Left ventricle myocardium superior (tissue), 1 donor: ENCODE data around the gene TBXA2R. TPM values are rescaled to one million over a fixed set of nuclear protein-coding genes. Genes with fewer than 3 reads are reported as not detected.
"Not testable (repeated sequence)": the region's sequence is repeated elsewhere in the genome, so short reads cannot be mapped to it uniquely, and the experiment has no call there.

Source experiments
- ATAC-seq: fragments of 200-7000 bp; cut with Tn5 transposase; one replicate; pipeline ENCODE4 v1.9.1; 2020; ENCODE audit warnings: mild to moderate bottlenecking, moderate library complexity
- DNase-seq: peaks from one replicate; pipeline ENCODE4 v3.0.0-alpha.2; 2020
- intact Hi-C: fragments of 100-400 bp; cut with micrococcal nuclease; formaldehyde crosslinking; loops from one replicate; pipeline ENCODE4 v1.11.0; 2022
- long read RNA-seq: library from polyadenylated mRNA; unstranded; transcript quantifications from one replicate; pipeline ENCODE4 v2.0.0, GENCODE V29; 2021
- total RNA-seq: library from RNA; stranded (reverse); fragmentation: NEBNext Ultra II Directional; extraction: Animal tissue kit (Norgen Biotek cat#: 25700); gene quantifications from one replicate; pipeline ENCODE4 v1.2.1, GENCODE V29; 2021
- donor health status: DM: no; HTN: yes; CAD: no; lungs with severe emphysema.

The TBXA2R gene
- total RNA-seq, result 2.0 TPM
- long read RNA-seq, partial matches to known transcripts, result 0 of 7 reads
- long read RNA-seq, other reads (novel, unspliced or antisense), result 3 of 7 reads

DNA sequence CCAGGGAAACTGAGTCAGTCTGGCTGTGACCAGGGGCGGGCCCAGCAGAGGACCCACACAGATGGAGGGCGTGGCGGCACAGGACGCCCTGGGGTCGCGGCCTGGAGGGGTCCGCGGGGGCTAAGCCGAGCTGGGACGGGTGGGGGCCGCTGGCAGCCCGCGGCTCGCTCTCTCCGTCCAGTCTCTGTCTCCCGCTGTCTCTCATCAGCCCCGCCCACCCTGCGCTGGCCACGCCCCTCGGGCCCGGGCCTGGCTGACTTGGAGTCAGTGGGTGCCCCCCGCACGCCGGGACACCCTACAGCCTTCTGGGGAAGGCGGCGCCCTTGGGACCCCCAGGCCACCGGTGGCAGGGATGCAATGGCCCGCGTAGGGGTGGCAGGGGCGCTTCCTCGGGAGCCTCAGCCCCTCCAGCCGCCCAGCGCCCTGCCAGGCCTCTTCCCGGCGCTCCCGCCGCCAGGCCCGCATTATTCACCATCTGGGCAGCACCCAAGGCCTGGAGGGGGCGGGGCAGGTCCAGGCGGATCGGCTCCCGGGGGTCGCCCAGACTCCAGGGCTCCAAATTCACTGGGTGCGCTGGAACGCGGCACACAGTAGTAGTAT lies at the start of gene TBXA2R:
TSS of gene TBXA2R (minus strand) at position 186 of the 600 bp plus-strand sequence. CDS start 6,241 bp downstream, outside the sequence.
- peak; percentile 89 for DNase-seq
- intact Hi-C loops, result no loop called here
- ATAC-seq, result peak; percentile 81

DNA sequence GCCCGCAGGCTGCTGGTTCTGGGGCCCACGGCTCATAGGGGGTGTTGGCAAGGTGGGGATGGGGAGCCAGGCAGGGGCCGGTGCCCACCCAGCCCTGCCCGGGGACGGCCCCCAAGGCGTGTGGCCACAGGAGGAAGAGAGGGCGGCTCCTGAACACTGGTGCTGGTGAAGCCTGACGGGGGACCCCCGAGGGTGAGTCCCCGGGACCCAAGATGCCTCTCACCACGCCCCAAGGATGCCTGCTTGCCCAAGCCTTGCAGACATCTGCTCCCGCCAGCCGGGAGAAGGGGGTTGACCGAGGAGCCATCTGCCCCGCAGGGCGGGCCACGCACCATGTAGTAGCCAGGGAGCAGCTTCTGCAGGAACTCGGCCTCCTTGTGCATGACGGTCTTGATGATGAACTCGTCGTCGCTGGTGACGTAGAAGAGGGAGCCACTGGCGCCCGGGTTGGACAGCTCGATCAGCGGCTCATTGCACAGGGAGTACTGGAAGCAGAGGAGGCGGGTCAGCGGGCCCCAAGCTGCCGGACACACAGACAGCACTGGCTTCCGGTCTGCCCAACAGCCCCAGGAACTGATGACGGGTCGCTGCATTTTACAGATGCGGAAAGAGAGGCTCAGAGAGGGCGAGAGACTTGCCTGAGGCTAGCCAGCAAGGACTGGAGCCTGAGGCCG lies 49.5 kb upstream of the TBXA2R start:
- intact Hi-C loops, result no loop called here
- DNase-seq, result no peak
- ATAC-seq, result no peak

- intact Hi-C loops, result no loop called here
- no peak for DNase-seq
- peak; percentile 44 for ATAC-seq
Measured at GRCh38 chr19:3655402-3656072, 48.9 kb upstream of the TBXA2R start.

GRCh38 chr19:3653865-3654513 lies 47.3 kb upstream of the TBXA2R start:
- intact Hi-C loops, result no loop called here
- no peak for ATAC-seq
- no peak for DNase-seq

GRCh38 chr19:3653081-3653795 lies 46.6 kb upstream of the TBXA2R start:
- intact Hi-C loops, result no loop called here

DNA sequence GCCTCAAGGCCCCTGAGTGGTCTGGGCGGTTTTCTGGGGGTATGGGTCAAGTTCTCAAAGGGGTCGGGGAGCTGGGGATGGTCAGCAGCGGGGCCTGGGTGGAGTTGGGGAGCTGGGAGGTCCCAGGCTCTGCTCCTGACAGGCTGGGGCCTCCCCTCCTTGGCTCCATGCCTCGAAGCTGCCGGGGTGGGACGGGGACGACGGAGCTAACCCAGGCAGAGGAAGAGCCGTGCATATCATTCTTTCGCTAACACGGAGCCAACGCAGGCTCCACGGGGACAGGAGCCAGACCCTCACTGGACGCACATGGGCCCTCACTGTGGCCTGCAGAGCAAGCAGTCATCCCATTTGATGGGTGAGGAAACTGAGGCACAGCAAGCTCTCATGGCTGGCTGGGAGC lies 45.7 kb upstream of the TBXA2R start:
- no peak for ATAC-seq
- intact Hi-C loops, result no loop called here
- DNase-seq, result no peak

More at GRCh38 chr19:3653081-3653795, 46.6 kb upstream of the TBXA2R start:
- ATAC-seq, result no peak
- DNase-seq, result no peak

DNA sequence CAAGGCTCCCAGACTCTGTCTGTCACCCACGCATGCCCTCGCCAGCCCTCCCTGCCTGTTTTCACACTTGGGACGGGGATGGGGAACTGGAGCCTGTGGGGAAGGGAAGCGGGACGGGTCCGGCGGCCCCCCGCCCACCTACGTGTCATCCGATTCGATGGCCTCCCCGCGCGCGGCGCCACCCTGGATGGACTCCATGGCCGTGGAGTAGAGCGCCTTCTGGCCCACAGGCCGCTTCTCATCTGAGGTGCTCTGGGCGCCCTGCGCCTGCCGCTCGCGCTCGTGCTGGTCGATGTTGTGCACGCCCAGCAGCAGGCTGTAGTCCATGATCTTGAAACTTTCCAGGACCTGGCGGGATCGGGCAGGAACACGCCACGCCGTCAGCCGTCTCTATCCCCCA lies 45.0 kb upstream of the TBXA2R start:
- intact Hi-C loops, result no loop called here

DNA sequence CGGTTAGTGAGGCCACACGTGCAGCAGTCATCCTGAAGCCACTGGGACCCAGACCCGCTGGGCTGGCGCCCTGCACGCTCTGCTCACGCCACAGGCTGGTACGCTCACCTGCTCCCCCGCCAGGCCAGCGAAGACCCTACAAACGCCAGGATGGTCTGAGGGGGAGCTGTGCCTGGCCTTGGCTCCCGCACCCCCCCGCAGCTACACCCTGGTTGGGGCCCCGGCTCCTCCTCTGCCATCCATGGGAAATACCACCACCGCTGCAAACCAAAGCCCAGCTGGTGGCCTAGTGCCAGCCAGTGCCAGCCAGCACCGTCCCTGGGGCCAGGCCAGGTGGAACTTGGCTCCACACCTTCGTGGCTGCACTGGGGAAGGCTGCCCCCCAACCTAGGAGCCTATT lies 43.2 kb upstream of the TBXA2R start:
- intact Hi-C loops, result no loop called here
- DNase-seq (no peak), ATAC-seq (no peak)

More for the DNA sequence above, 45.0 kb upstream of the TBXA2R start:
- DNase-seq (no peak), ATAC-seq (no peak)

DNA sequence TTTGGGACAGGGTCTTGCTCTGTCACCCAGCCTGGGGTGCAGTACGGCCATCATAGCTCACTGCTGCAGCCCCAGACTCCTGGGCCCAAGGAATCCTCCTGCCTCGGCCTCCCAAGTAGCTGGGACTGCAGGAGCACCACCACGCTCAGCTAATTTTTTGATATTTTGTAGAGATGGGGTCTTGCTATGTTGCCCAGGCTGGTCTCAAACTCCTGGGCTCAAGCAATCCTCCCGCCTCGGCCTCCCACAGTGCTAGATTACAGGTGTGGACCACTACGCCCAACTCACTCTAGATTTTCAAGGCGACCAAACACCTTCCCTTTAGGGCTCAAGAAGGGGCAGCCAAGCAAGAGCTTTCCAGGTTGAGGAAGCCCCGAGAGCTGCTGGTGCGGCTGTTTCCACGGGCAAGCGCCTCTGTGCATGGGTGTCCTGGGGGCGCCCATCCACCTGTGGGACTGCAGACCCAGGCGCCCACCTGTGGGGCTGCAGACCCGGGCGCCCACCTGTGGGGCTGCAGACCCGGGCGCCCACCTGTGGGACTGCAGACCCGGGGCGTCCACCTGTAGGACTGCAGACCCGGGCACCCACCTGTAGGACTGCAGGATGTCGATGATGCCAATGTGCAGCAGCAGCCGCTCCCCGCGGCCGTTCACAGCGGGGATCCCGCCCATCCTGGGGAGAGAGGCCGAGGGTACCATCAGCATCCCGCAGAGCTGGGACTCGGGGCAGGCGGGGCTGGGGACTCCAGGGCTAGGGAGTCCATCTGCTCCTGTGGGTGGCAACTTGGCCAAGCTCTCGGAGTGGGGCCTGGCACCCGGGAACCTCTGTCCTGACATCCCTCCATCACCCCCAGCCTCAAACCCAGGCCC lies 41.6 kb upstream of the TBXA2R start:
- DNase-seq, result no peak
- no peak for ATAC-seq
- intact Hi-C loops, result no loop called here

DNA sequence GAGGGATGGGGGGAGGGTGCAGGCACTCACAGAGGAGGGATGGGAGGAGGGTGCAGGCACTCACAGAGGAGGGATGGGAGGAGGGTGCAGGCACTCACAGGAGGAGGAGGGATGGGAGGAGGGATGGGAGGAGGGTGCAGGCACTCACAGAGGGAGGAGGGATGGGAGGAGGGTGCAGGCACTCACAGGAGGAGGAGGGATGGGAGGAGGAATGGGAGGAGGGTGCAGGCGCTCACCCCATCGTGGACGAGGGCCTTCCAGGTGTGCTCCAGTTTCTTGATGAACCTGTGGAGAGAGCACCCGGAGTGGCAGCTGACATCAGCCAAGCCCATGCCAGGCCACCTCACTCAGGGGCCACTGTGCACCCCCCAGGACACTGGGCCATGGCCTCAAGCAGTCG lies 40.4 kb upstream of the TBXA2R start:
- ATAC-seq, DNase-seq, intact Hi-C loops: not testable (repeated sequence)

DNA sequence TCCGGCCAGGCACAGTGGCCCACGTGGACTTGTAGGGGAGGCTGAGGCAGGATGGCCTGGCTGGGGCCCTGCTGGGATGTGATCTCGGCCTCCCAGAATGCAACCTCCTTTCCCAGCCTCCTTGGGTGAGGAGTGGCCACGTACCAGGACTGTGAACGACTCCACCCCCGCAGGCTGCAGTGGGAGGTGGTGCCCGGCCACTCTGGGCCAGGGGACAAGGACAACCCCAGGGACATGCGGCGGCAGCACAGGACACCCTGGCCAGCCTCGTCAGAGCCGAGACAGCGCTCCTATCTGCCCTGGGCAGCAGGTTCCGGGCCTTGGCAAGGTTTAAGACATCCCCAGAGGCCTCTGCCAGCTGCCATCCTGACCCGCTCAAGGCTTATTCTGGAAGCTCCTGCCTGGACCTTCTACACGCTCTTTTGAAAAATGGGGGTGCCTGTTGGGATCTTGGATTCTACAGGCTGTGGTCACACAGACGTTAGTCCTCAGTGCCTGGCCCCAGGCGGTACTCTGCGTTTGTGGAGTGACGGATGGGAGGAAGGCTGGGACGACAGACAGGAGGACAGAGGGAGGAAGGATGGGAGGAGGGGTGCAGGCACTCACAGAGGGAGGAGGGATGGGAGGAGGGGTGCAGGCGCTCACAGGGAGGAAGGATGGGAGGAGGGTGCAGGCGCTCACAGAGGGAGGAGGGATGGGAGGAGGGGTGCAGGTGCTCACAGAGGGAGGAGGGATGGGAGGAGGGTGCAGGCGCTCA lies 39.8 kb upstream of the TBXA2R start:
- intact Hi-C loops, result no loop called here
- ATAC-seq (no peak), DNase-seq (no peak)

DNA sequence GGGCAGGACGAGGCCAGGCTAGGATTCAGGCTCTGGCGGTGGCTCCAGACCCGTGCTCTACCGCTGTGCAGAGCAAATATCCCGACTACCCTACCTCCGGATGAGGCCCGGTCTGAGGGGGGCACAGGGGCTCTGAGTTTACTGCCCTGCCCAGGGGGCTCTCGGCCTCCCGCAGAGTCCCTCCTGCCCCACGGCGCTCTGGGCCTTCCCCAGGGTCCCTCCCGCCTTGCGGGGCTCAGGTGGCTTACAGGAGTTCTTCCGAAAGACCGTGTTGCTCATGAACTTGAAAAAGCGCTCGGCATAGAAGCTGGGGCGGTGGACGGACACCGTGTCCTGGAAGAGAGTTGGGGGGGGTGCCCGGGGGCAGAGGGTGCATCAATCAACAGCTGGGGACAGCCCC lies 39.1 kb upstream of the TBXA2R start:
- intact Hi-C loops, result no loop called here
- DNase-seq, result no peak
- ATAC-seq, result no peak

GRCh38 chr19:3645067-3645396 lies 38.4 kb upstream of the TBXA2R start:
- ATAC-seq, result no peak
- intact Hi-C loops, result no loop called here
- DNase-seq, result no peak

- intact Hi-C loops, result no loop called here
- ATAC-seq (peak; percentile 36), DNase-seq (peak; percentile 58)
Measured at GRCh38 chr19:3644351-3645066, 37.8 kb upstream of the TBXA2R start.

DNA sequence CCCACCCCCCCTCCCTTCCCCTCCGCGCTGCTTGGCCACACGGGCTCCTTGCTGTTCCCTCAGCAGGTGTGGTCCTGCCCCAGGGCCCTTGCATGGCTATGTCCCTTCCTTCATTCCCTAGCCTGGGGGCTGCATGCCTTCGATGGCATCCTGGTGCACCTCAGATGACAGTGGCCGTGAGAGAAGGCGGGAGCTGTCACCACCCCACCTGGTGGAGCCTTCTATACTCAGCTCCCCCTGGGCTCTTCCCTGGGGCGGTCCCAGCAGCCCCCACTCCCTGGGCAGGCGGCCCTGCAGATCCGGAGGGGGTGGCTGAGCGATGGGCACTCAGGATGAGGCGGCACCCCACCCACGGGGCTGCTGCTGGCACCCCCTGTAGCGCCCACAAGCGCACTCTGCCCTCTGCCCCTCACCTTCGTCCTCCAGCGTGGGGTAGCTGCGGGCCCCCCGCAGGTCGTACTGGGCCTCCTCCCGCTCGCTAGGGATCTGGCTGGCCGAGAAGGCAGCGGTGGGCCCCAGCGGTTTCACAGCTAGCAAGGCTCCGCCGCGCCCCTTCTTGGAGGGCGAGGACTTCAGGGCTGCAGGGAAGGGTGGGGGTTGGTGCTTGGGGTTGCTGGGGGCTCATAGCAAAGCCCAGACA lies 37.1 kb upstream of the TBXA2R start:
- intact Hi-C loops, result no loop called here
- ATAC-seq, result no peak

DNA sequence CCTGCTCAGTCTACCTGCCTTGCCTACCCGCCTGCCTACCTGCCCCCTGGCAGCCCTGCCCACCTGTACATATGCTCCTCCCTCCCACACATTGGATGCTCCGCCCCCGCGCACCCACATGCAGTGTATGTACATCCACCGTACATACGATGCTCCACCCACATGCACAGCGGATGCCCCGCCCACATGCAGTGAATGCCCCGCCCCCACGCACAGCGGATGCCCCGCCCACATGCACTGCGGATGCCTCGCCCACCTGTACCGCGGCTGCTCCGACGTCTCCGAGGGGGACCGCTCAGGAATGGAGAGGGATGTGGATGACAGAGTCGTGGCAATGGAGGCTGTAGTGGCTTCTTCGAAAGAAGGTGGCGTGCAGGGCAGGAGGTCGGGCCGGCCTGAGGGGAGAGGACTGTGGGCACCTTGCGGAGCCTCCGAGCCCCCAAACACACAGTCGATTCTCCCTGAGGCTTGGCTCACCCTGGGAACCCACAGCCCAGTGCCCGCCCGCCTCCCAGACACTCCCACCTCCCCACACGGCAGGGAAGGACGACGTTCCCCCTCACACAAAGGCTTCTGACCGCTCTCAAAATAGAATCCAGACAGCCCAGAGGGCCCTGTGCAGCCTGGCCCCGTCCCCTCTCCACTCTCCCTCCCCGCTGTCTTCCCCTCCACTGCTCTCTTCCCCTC lies 36.5 kb upstream of the TBXA2R start:
- intact Hi-C loops, result no loop called here
- no peak for DNase-seq
- ATAC-seq, result no peak

More for the DNA sequence above, 37.1 kb upstream of the TBXA2R start:
- no peak for DNase-seq
